Measurements from ENCODE around the gene AKAP1. TPM values are rescaled to one million over a fixed set of nuclear protein-coding genes. Genes with fewer than 3 reads are reported as not detected.

AKAP1 gene
- total RNA-seq, 1 experiment from 2014 or later, result 34.9 TPM

- TF ChIP-seq CTCF (conservative IDR thresholded peaks at IDR 0.05), result no peak
- no peak for TF ChIP-seq EZH2 (IDR thresholded peaks at IDR 0.05; ENCODE audit: low read depth)
- Histone ChIP-seq H3K27me3 (ENCODE audit: insufficient read depth, low read depth) (no peaks in the 10 kb centered on the region), H3K36me3 (ENCODE audit: low read depth) (no peaks in the 10 kb centered on the region), H4K20me1 (ENCODE audit: insufficient read depth) (no peaks in the 10 kb centered on the region), H2AFZ (no peak overlapping the region), H3K9me2 (ENCODE audit: insufficient read depth) (no peaks in the 10 kb centered on the region), H3K79me2 (ENCODE audit: low read depth) (no peaks in the 10 kb centered on the region), H3K4me2 (no peak overlapping the region), H3F3A (ENCODE audit: insufficient read depth, low read depth) (no peaks in the 10 kb centered on the region), H3K4me1 (replicated peaks; ENCODE audit: insufficient read depth) (0 out of 2 replicates have a peak, but pooled peaks cover 7% of the 10 kb centered on the region), H3K27ac (no peak overlapping the region), H3K4me3 (no peak overlapping the region), H3K9me3 (ENCODE audit: insufficient read depth, low read depth) (no peaks in the 10 kb centered on the region)
- ChIA-PET POLR2A (ENCODE audit: unreplicated experiment) (interaction anchor here (0.7 kb wide), 1 partner anchor 935 kb away, joined by 5 read pairs; no protein-coding TSS in a partner anchor), CTCF (no interaction called here)
- DNase-seq, result no peak
- no TSS peak for BruUV-seq (replicated peaks)
- intact Hi-C loops (cut with micrococcal nuclease; ENCODE audit: unreplicated experiment), result no loop called here
Measured at GRCh38 chr17:57078274-57078673, 6.8 kb upstream of the AKAP1 start.

- H3K4me3 ChIP-seq, result no peak overlapping the region
- no peaks in the 10 kb centered on the region for H3K36me3 ChIP-seq (ENCODE audit: low read depth)
- H3K9me2 ChIP-seq (ENCODE audit: insufficient read depth), result no peaks in the 10 kb centered on the region
- intact Hi-C loops (cut with micrococcal nuclease; ENCODE audit: unreplicated experiment), result loop anchor here (10.0 kb wide), 1 partner anchor 386 kb away; no protein-coding TSS in a partner anchor
- no peaks in the 10 kb centered on the region for H3K9me3 ChIP-seq (ENCODE audit: insufficient read depth, low read depth)
- peaks cover 1% of the 10 kb centered on the region; the same call in 1 of the 2 replicates for H3F3A ChIP-seq (ENCODE audit: insufficient read depth, low read depth)
- H3K4me2 ChIP-seq, result no peak overlapping the region
- no TSS peak for BruUV-seq (replicated peaks)
- TF ChIP-seq EZH2 (IDR thresholded peaks at IDR 0.05; ENCODE audit: low read depth), result no peak
- no peak for TF ChIP-seq CTCF (conservative IDR thresholded peaks at IDR 0.05)
- 0 out of 2 replicates have a peak, but pooled peaks cover 7% of the 10 kb centered on the region for H3K4me1 ChIP-seq (replicated peaks; ENCODE audit: insufficient read depth)
- H4K20me1 ChIP-seq (ENCODE audit: insufficient read depth), result no peaks in the 10 kb centered on the region
- CTCF ChIA-PET, result no interaction called here
- H3K79me2 ChIP-seq (ENCODE audit: low read depth), result peaks cover 10% of the 10 kb centered on the region
- H3K27me3 ChIP-seq (ENCODE audit: insufficient read depth, low read depth), result no peaks in the 10 kb centered on the region
- H3K27ac ChIP-seq, result no peak overlapping the region
- peak in 1 of 2 experiments; percentile 52 for DNase-seq
- H2AFZ ChIP-seq, result no peak overlapping the region
- POLR2A ChIA-PET (ENCODE audit: unreplicated experiment), result no interaction called here
Measured at GRCh38 chr17:57080718-57081117, 4.3 kb upstream of the AKAP1 start.

GRCh38 chr17:57082441-57082840 lies 2.6 kb upstream of the AKAP1 start:
- no peak for DNase-seq
- intact Hi-C loops (cut with micrococcal nuclease; ENCODE audit: unreplicated experiment), result loop anchor here (10.0 kb wide), 1 partner anchor 388 kb away; no protein-coding TSS in a partner anchor
- CTCF ChIA-PET, result no interaction called here

More at GRCh38 chr17:57082441-57082840, 2.6 kb upstream of the AKAP1 start:
- no peaks in the 10 kb centered on the region for H3K27me3 ChIP-seq (ENCODE audit: insufficient read depth, low read depth)
- peaks cover 16% of the 10 kb centered on the region for H3K4me1 ChIP-seq (replicated peaks; ENCODE audit: insufficient read depth)
- H3K4me2 ChIP-seq, result no peak overlapping the region
- no peak overlapping the region for H3K27ac ChIP-seq
- no peaks in the 10 kb centered on the region for H3K36me3 ChIP-seq (ENCODE audit: low read depth)
- H3K79me2 ChIP-seq (ENCODE audit: low read depth), result peaks cover 27% of the 10 kb centered on the region
- H2AFZ ChIP-seq, result no peak overlapping the region
- peaks cover 8% of the 10 kb centered on the region for H4K20me1 ChIP-seq (ENCODE audit: insufficient read depth)
- BruUV-seq (replicated peaks), result no TSS peak
- no peak overlapping the region for H3K4me3 ChIP-seq
- H3F3A ChIP-seq (ENCODE audit: insufficient read depth, low read depth), result peaks cover 11% of the 10 kb centered on the region; the same call in 1 of the 2 replicates
- no peak for TF ChIP-seq CTCF (conservative IDR thresholded peaks at IDR 0.05)
- TF ChIP-seq EZH2 (IDR thresholded peaks at IDR 0.05; ENCODE audit: low read depth), result no peak
- POLR2A ChIA-PET (ENCODE audit: unreplicated experiment), result no interaction called here
- H3K9me3 ChIP-seq (ENCODE audit: insufficient read depth, low read depth), result no peaks in the 10 kb centered on the region
- no peaks in the 10 kb centered on the region for H3K9me2 ChIP-seq (ENCODE audit: insufficient read depth)

Data from PC-9 (cell line).